ENCODE data around the gene BCO2. TPM values are rescaled to one million over a fixed set of nuclear protein-coding genes. Genes with fewer than 3 reads are reported as not detected.

Gene BCO2
- total and polyA plus RNA-seq, 2 experiments from 2014 or later: 0.63 to 1.1 TPM

- Histone ChIP-seq H3K4me1 (ENCODE audit: insufficient read depth) (no peaks in the 10 kb centered on the region), H4K20me1 (replicated peaks; ENCODE audit: insufficient read depth) (no peaks in the 10 kb centered on the region), H3K79me2 (replicated peaks; ENCODE audit: insufficient read depth) (no peaks in the 10 kb centered on the region), H3K4me2 (no peak overlapping the region), H3K27me3 (ENCODE audit: insufficient read depth) (no peaks in the 10 kb centered on the region), H3F3A (replicated peaks; ENCODE audit: low read depth) (no peaks in the 10 kb centered on the region), H3K36me3 (ENCODE audit: insufficient read depth) (no peaks in the 10 kb centered on the region), H3K4me3 (no peak overlapping the region), H3K27ac (ENCODE audit: low read depth) (no peak overlapping the region), H3K9me2 (ENCODE audit: insufficient read depth) (no peaks in the 10 kb centered on the region), H2AFZ (no peak overlapping the region)
- H3K27me3 Mint-ChIP-seq (ENCODE audit: insufficient read depth, low read depth, poor library complexity): peaks cover 1% of the 10 kb centered on the region
- no peaks in the 10 kb centered on the region for H3K36me3 Mint-ChIP-seq (ENCODE audit: low read depth)
- TF ChIP-seq JUNB (IDR thresholded peaks at IDR 0.05; ENCODE audit: unreplicated experiment): no peak
- TF ChIP-seq ZNF331 (CRISPR knock-in tag; IDR thresholded peaks at IDR 0.05; ENCODE audit: low read depth): no peak
- no peak for TF ChIP-seq EZH2 (IDR thresholded peaks at IDR 0.05; ENCODE audit: low read depth, unreplicated experiment)
- no peak for TF ChIP-seq NANOG (IDR thresholded peaks at IDR 0.05; ENCODE audit: borderline replicate concordance)
- TF ChIP-seq ZNF462 (CRISPR knock-in tag; IDR thresholded peaks at IDR 0.05): no peak
- TF ChIP-seq POLR2AphosphoS5 (IDR thresholded peaks at IDR 0.05; ENCODE audit: low read depth): no peak
- no peak for TF ChIP-seq EZH2phosphoT487 (IDR thresholded peaks at IDR 0.05; ENCODE audit: unreplicated experiment)
- no peak for TF ChIP-seq CTCF (conservative IDR thresholded peaks at IDR 0.05; ENCODE audit: low read depth in 2 of 2)
- no peak for TF ChIP-seq ZNF114 (CRISPR knock-in tag; IDR thresholded peaks at IDR 0.05)
- no peak for TF ChIP-seq STAT1 (IDR thresholded peaks at IDR 0.05; ENCODE audit: unreplicated experiment)
- TF ChIP-seq ETS1 (IDR thresholded peaks at IDR 0.05): no peak
- no peak for TF ChIP-seq CREB1 (CRISPR knock-in tag; IDR thresholded peaks at IDR 0.05; ENCODE audit: low read depth)
- ATAC-seq (no peak), DNase-seq (ENCODE audit: low spot score) (no peak)
- H3K4me1 Mint-ChIP-seq: no peaks in the 10 kb centered on the region
- no peak overlapping the region for H3K4me3 Mint-ChIP-seq
- no peak overlapping the region for H3K27ac Mint-ChIP-seq
- H3K9me3 Mint-ChIP-seq: no peaks in the 10 kb centered on the region
These were observed 78.4 kb downstream of the BCO2 start for GRCh38 chr11:112253605-112254242.

Data from GM23338 (cell line).